ENCODE results near the gene TFDP1.

Gene TFDP1

GRCh38 chr13:113596321-113597200 lies 12.0 kb downstream of the TFDP1 start:
- no peak for DNase-seq (ENCODE audit: low read depth)
- H3K4me3 ChIP-seq (ENCODE audit: control insufficient read depth, low read depth, low read length), result no peak overlapping the region
- TF ChIP-seq CTCF (conservative IDR thresholded peaks at IDR 0.05; ENCODE audit: control insufficient read depth, insufficient read depth, low read depth, low read length), result no peak

GRCh38 chr13:113597391-113598080 lies 13.0 kb downstream of the TFDP1 start:
- no peak for DNase-seq (ENCODE audit: low read depth)
- no peak overlapping the region for H3K4me3 ChIP-seq (ENCODE audit: control insufficient read depth, low read depth, low read length)
- TF ChIP-seq CTCF (conservative IDR thresholded peaks at IDR 0.05; ENCODE audit: control insufficient read depth, insufficient read depth, low read depth, low read length), result no peak

GRCh38 chr13:113598081-113598410 lies 13.5 kb downstream of the TFDP1 start:
- no peak for DNase-seq (ENCODE audit: low read depth)
- TF ChIP-seq CTCF (conservative IDR thresholded peaks at IDR 0.05; ENCODE audit: control insufficient read depth, insufficient read depth, low read depth, low read length), result no peak
- H3K4me3 ChIP-seq (ENCODE audit: control insufficient read depth, low read depth, low read length), result no peak overlapping the region

- TF ChIP-seq CTCF (conservative IDR thresholded peaks at IDR 0.05; ENCODE audit: control insufficient read depth, insufficient read depth, low read depth, low read length), result no peak
- DNase-seq (ENCODE audit: low read depth), result no peak
- H3K4me3 ChIP-seq (ENCODE audit: control insufficient read depth, low read depth, low read length), result no peak overlapping the region
Measured at GRCh38 chr13:113598481-113598880, 13.9 kb downstream of the TFDP1 start.

GRCh38 chr13:113599391-113599790 lies 14.8 kb downstream of the TFDP1 start:
- no peak overlapping the region for H3K4me3 ChIP-seq (ENCODE audit: control insufficient read depth, low read depth, low read length)
- DNase-seq (ENCODE audit: low read depth), result no peak
- TF ChIP-seq CTCF (conservative IDR thresholded peaks at IDR 0.05; ENCODE audit: control insufficient read depth, insufficient read depth, low read depth, low read length), result no peak

GRCh38 chr13:113601166-113602070 lies 16.9 kb downstream of the TFDP1 start:
- H3K4me3 ChIP-seq (ENCODE audit: control insufficient read depth, low read depth, low read length), result no peak overlapping the region
- DNase-seq (ENCODE audit: low read depth), result no peak
- no peak for TF ChIP-seq CTCF (conservative IDR thresholded peaks at IDR 0.05; ENCODE audit: control insufficient read depth, insufficient read depth, low read depth, low read length)

All from fibroblast of mammary gland (primary cell).